Peyer's patch (tissue), 4 donors: ENCODE results near the gene RBM17. TPM values are rescaled to one million over a fixed set of nuclear protein-coding genes. Genes with fewer than 3 reads are reported as not detected.

Source experiments
- DNase-seq, 3 donors: peaks; one replicate each; pipeline ENCODE4 v3.0.0-alpha.2; 2017 to 2019
- H3K27ac ChIP-seq, 4 donors: fragments of 200-600 bp; sonication (generic); one replicate each; pipeline ENCODE4 v1.5.1; 2016 to 2019
- H3K27me3 ChIP-seq, 2 donors: fragments of 200-600 bp; sonication (generic); one replicate each; pipeline ENCODE4 v1.5.1; 2019
- H3K36me3 ChIP-seq, 3 donors: fragments of 200-600 bp; sonication (generic); one replicate each; pipeline ENCODE4 v1.5.1; 2016 to 2019
- H3K4me1 ChIP-seq, 4 donors: fragments of 200-600 bp; sonication (generic); one replicate each; pipeline ENCODE4 v1.5.1; 2016 to 2019
- H3K4me3 ChIP-seq, 4 donors: fragments of 200-600 bp; sonication (generic); 1 replicate in 3 of 4; 2 replicates in 1 of 4; pipeline ENCODE4 v1.5.1; 2016 to 2019; ENCODE audit warnings: mild to moderate bottlenecking in 1 of 4
- H3K9me3 ChIP-seq, 4 donors: fragments of 200-600 bp; sonication (generic); one replicate each; pipeline ENCODE4 v1.5.1; 2016 to 2019; ENCODE audit warnings: mild to moderate bottlenecking in 1 of 4
- POLR2A ChIP-seq, 2 donors: fragments of 450-650 bp; IDR thresholded peaks; one replicate each; pipeline ENCODE4 v1.5.1; 2017; ENCODE audit warnings: antibody characterized with exemption in 2 of 2, mild to moderate bottlenecking in 2 of 2, moderate library complexity in 2 of 2
- total RNA-seq, 4 donors: library from RNA; depleted of rRNA; stranded (reverse); fragments of >200 nt; gene quantifications; one replicate each; pipeline ENCODE4 v1.1.0, GENCODE V29; 2016
- TF ChIP-seq, protein P1 (sequence below), 6 experiments: fragments of 450-650 bp in 4 of 6; fragments of 200-600 bp in 2 of 6; sonication (generic) in 1 of 6; IDR thresholded peaks; one replicate each; pipeline ENCODE4 v1.5.1; 2017 to 2019; ENCODE audit warnings: antibody characterized with exemption in 6 of 6, mild to moderate bottlenecking in 3 of 6, moderate library complexity in 1 of 6

Gene RBM17
- total RNA-seq, 4 donors from 2014 or later: 66.4 to 166 (median 101) TPM

DNA sequence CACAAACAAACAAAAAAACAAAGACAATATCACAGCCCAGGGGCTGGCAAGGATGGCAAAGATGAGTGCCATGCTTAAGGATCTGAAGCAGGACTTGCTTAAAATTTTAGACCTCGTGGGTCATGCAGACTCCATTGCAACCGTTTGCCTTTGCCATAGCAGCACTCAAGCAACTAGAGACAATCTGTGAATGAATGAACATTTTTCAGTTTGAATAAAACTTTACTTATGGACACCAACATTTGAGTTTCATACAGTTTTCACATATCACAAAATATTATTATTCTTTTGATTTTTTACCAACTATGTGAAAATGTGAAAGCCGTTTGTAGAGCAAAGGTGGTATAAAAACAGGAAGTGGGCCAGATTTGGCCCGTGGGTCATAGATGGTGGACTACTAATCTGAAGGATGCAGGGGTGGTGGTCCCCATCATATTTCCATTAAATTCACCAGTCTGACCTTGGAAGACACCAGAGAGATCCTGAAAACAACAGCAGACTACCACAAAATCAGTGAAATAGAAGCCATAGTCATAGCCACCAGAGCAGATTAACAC, 8.3 kb upstream of the RBM17 start:
- no peak overlapping the region for H3K27ac ChIP-seq
- no peak for DNase-seq
- H3K27me3 ChIP-seq: no peaks in the 10 kb centered on the region
- no peaks in the 10 kb centered on the region for H3K4me1 ChIP-seq
- H3K36me3 ChIP-seq: no peaks in the 10 kb centered on the region
- no peaks in the 10 kb centered on the region for H3K9me3 ChIP-seq
- no peak overlapping the region for H3K4me3 ChIP-seq
- no peak for TF ChIP-seq POLR2A (IDR thresholded peaks at IDR 0.05)
- TF ChIP-seq, protein P1, sequence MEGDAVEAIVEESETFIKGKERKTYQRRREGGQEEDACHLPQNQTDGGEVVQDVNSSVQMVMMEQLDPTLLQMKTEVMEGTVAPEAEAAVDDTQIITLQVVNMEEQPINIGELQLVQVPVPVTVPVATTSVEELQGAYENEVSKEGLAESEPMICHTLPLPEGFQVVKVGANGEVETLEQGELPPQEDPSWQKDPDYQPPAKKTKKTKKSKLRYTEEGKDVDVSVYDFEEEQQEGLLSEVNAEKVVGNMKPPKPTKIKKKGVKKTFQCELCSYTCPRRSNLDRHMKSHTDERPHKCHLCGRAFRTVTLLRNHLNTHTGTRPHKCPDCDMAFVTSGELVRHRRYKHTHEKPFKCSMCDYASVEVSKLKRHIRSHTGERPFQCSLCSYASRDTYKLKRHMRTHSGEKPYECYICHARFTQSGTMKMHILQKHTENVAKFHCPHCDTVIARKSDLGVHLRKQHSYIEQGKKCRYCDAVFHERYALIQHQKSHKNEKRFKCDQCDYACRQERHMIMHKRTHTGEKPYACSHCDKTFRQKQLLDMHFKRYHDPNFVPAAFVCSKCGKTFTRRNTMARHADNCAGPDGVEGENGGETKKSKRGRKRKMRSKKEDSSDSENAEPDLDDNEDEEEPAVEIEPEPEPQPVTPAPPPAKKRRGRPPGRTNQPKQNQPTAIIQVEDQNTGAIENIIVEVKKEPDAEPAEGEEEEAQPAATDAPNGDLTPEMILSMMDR (IDR thresholded peaks at IDR 0.05): no peak

DNA sequence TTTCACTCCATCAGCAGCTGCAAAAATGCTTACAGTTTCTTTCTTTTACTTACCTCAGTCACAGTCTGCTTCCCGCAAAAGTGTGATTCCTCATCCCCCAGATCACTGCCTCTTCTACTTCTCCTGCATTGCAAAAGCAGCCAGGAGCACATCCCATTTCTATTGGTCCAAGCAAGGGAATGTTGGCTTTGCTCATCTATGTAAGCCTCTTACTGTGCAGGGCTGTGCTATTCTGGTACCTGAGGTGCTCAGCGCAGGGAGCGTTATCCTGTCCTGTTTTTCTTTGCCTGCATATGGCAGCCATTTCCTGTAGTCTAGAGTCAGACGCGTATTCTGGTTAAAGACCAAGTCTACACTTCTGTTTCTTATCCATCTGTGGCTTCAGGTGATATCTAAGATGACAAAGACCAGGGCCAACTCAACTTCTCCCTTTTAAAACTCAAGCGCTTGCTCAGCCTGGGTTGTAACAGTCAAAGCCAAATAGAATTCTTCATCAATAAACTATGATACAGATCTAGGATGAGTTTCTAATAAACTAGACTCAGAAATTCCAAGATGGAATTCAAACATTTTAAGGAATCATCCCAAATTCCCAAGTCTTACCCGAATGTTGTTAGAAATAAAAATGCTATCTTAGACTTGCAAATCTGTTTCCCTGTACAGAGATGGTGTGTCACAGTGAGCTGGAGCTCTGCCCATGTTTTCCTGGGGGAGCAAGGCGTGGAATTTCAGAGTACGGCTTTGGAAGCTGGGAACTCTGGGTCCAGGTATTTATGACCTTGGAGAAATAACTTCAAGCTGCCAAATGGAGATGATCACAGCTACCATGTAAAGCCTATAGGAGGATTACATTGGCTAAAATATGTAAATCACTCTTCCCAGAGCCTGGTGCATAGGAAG, 6.1 kb upstream of the RBM17 start:
- H3K4me1 ChIP-seq: peaks cover 0 to 8% (median 2%) of the 10 kb centered on the region in 4 donors
- no peak overlapping the region for H3K4me3 ChIP-seq
- H3K9me3 ChIP-seq: no peaks in the 10 kb centered on the region
- no peaks in the 10 kb centered on the region for H3K36me3 ChIP-seq
- no peak for DNase-seq
- no peaks in the 10 kb centered on the region for H3K27me3 ChIP-seq
- H3K27ac ChIP-seq: no peak overlapping the region
- TF ChIP-seq, protein P1 (IDR thresholded peaks at IDR 0.05): no peak
- no peak for TF ChIP-seq POLR2A (IDR thresholded peaks at IDR 0.05)

DNA sequence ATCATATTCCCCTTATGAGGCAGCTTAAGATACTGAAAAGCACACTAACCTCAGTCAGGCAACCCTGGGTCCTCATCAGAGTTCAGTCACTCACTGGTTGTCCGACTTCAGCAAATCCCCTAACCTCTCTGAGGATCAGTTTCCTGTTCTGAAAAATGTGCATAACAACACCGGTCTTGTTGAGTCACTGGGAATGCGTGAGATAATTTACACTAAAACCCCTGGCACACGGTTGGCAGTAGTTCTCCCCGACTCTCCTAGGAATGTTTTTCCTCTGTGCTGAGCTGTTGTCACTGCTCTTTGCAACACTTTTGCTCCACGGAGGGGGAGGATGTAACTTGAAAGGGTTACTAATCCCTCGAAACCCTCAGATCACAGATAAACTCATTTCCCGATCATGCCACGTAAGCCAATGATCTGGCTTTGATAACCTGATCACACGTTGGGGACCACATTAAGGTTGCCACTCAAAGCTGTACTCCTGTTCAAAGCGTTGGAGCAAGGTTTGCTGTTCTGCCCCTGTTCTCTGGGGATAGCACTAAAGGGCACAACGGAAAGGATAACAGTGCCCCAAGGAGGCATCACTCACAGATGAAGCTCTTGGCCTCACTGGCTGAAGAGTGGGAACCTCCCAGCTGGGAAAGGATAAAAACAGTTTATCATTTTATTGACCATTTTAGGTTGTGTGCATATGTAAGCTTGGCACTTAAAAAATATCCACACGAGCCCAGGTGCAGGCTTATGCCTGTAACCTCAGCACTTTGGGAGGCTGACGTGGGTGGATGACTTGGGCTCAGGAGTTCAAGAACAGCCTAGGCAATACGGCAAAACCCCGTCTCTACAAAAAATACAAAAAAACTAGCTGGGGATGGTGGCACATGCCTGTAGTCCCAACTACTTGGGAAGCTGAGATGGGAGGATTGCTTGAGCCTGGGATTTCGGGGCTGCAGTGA, 5.0 kb upstream of the RBM17 start:
- Histone ChIP-seq H3K36me3 (no peaks in the 10 kb centered on the region), H3K4me1 (peaks cover 0 to 8% (median 4%) of the 10 kb centered on the region in 4 donors), H3K27ac (no peak overlapping the region), H3K4me3 (no peak overlapping the region), H3K9me3 (no peaks in the 10 kb centered on the region), H3K27me3 (no peaks in the 10 kb centered on the region)
- DNase-seq: no peak
- no peak for TF ChIP-seq POLR2A (IDR thresholded peaks at IDR 0.05)
- TF ChIP-seq, protein P1 (IDR thresholded peaks at IDR 0.05): no peak

DNA sequence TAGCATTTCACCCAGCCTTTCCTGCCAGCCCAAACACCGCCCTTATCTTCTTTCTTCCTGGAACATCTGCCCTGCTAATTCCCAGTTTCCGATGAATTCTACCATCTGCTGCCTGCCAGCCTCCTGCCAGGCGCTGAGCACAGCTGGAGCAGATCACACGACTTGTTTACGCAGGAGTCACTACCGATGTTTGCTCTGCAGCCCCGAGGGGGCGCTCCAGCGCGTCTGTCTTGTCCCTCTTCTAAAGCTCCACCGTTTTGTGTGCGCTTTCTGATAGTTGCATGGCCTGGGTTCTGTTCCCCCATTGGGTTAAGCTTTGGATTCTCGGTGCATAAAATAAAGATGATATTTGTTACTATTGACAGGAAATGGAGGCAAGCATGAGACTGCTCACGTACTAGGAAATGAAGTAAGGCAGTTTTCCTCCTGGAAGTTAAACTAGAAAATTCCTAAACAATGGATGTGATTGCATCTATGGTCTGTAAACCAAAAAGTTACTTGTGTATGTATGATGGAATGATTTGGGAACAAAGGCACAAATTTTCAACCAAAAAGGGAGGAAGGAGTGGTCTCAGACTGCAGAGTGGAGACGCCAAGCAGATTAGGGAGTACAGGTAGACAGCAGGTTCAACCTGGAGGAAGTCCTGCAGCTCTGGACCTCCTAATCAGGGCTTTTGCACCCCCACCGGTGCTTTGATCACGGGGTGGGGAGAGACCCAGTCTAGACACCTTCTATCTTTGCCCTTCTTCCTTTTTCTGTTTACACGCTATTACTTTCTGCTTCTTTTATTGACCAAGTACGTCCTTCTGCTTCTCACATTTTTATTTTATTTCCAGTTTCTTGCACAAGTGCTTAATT, 2.2 kb upstream of the RBM17 start:
- Histone ChIP-seq H3K9me3 (no peaks in the 10 kb centered on the region), H3K36me3 (no peaks in the 10 kb centered on the region), H3K27me3 (no peaks in the 10 kb centered on the region), H3K4me3 (peak overlapping the region in 1 of 4 donors; percentile 20), H3K27ac (peak overlapping the region; percentile 26 to 75 (median 60)), H3K4me1 (peaks cover 0 to 22% (median 20%) of the 10 kb centered on the region in 4 donors)
- DNase-seq: peak; percentile 89 to 96 (median 90)
- TF ChIP-seq, protein P1 (IDR thresholded peaks at IDR 0.05): peak; percentile 30 to 88 (median 78)
- TF ChIP-seq POLR2A (IDR thresholded peaks at IDR 0.05): no peak
